H1 (cell line): ENCODE measurements around the gene ROS1. TPM values are rescaled to one million over a fixed set of nuclear protein-coding genes. Genes with fewer than 3 reads are reported as not detected.

Source experiments
- CBX5 ChIP-seq: fragments of 300-800, 300-1000 bp; sonication (generic); IDR thresholded peaks from 2 replicates; pipeline ENCODE4 v1.7.1; 2016; ENCODE audit warnings: antibody characterized with exemption, low read length, low read depth
- GTF2F1 ChIP-seq: IDR thresholded peaks from 2 replicates; pipeline ENCODE4 v1.6.1; 2012; ENCODE audit warnings: low read depth, low read length, improper control_type of control experiment, borderline replicate concordance
- SIN3A ChIP-seq, 2 experiments: IDR thresholded peaks in 1 of 2; conservative IDR thresholded peaks in 1 of 2; 2 replicates each; pipeline ENCODE4 v1.6.1; 2011 to 2012; ENCODE audit warnings: low read length in 2 of 2, improper control_type of control experiment in 1 of 2, low read depth in 1 of 2, mild to moderate bottlenecking in 1 of 2
- polyA plus RNA-seq, 7 experiments: library from polyadenylated mRNA; depleted of rRNA in 3 of 7; stranded (reverse) in 5 of 7; unstranded in 2 of 7; fragments of >200 nt in 5 of 7; fragments of 200-250 nt in 2 of 7; gene quantifications; 1 replicate in 5 of 7; 2 replicates in 1 of 7; 4 replicates in 1 of 7; pipeline versions ENCODE4 v1.2.1 to v1.2.3, GENCODE V29; 2011 to 2013; ENCODE audit warnings: missing spikeins in 2 of 7, mixed read lengths in 2 of 7
- total RNA-seq: library from RNA; stranded (reverse); fragmentation: NEBNext Ultra II Directional; extraction: Animal tissue kit (Norgen Biotek cat#: 25700); gene quantifications from 2 replicates; pipeline ENCODE4 v1.2.1, GENCODE V29; 2021

ROS1 gene
- total and polyA plus RNA-seq, 2 of the 8 experiments (the other 6 are each of a cell fraction or from before 2014, with no cell fraction given), result not detected

DNA sequence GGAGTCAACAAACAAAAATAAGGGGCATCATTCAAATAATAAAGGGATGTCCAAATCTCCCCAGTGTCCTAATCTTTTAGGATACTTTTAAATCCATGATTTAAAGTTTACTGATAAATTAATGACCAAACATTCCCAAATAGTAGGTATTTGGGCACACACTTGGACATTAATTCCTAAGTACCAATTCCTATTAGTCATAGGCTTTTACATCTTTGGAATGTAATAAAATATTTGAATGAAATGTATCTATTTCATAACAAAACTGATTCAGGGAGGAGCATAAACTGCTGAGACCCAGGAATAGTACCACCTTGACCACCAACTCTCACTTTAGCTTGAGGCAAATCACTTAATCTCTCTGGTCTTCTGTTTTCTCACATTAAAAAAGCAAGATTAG lies 116.1 kb downstream of the ROS1 start (continued):
- TF ChIP-seq SIN3A (conservative IDR thresholded peaks at IDR 0.05 in 1 of 2, IDR thresholded peaks at IDR 0.05 in 1 of 2; ENCODE audit: low read depth in 1 of 2, low read length in 2 of 2) (no peak), CBX5 (no peak), GTF2F1 (no peak)
